ENCODE measurements around the gene HOXD10. TPM values are rescaled to one million over a fixed set of nuclear protein-coding genes. Genes with fewer than 3 reads are reported as not detected.

Gene HOXD10
- polyA plus RNA-seq, 1 donor: 0.18 TPM

- Histone ChIP-seq H3K27ac (ENCODE audit: low read length) (no peak overlapping the region), H3K36me3 (ENCODE audit: control insufficient read depth, insufficient read depth, low read length) (no peaks in the 10 kb centered on the region), H3K9me3 (ENCODE audit: control insufficient read depth, low read depth, low read length) (peaks cover 35% of the 10 kb centered on the region), H3K4me1 (ENCODE audit: control insufficient read depth, insufficient read depth, low read length) (no peaks in the 10 kb centered on the region), H3K27me3 (ENCODE audit: control insufficient read depth, insufficient read depth, low read length) (peaks cover 96% of the 10 kb centered on the region), H3K4me3 (ENCODE audit: low read length) (no peak overlapping the region)
- no peak for DNase-seq
- no CpG with 5 or more reads among the region's 7 CpGs for WGBS (ENCODE audit: insufficient coverage, low lambda C conversion rate)
These were observed 13.4 kb upstream of the HOXD10 start for GRCh38 chr2:176103194-176103593.

DNA sequence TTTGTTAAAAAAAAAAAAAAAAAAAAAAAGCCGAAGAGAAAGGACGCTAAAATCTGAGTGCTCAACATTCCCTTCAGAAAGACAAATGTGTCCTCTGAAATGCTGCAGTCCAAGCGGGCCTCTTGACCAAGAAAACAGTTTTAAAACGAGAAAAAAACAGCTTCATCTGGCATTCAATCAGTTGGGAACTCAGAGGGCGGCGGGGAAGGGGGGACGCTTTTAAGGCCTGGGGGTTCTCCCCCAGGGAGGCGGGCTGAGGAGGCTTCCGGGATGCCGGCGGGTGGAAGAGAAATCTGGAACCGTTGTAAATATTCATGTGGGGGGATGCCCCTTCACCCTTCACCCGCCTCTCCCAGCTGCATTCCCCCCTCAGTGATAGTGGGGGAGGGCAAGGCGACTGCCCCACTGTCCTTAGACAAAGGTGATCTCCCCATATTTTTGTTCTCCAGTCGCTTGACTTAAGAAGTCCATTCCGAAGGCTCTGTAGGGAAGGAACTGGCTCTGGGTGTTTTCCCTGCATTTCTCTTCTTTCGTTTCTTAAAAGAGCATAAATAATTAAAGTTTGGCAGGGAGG lies 12.7 kb upstream of the HOXD10 start:
- 0% methylated on average over 2 of the region's 17 CpGs for WGBS (ENCODE audit: insufficient coverage, low lambda C conversion rate)
- DNase-seq: no peak
- Histone ChIP-seq H3K27ac (ENCODE audit: low read length) (no peak overlapping the region), H3K27me3 (ENCODE audit: control insufficient read depth, insufficient read depth, low read length) (peaks cover 96% of the 10 kb centered on the region), H3K4me3 (ENCODE audit: low read length) (no peak overlapping the region), H3K36me3 (ENCODE audit: control insufficient read depth, insufficient read depth, low read length) (no peaks in the 10 kb centered on the region), H3K9me3 (ENCODE audit: control insufficient read depth, low read depth, low read length) (peaks cover 29% of the 10 kb centered on the region), H3K4me1 (ENCODE audit: control insufficient read depth, insufficient read depth, low read length) (no peaks in the 10 kb centered on the region)

- Histone ChIP-seq H3K27ac (ENCODE audit: low read length) (no peak overlapping the region), H3K27me3 (ENCODE audit: control insufficient read depth, insufficient read depth, low read length) (peaks cover 96% of the 10 kb centered on the region), H3K4me1 (ENCODE audit: control insufficient read depth, insufficient read depth, low read length) (no peaks in the 10 kb centered on the region), H3K4me3 (ENCODE audit: low read length) (no peak overlapping the region), H3K9me3 (ENCODE audit: control insufficient read depth, low read depth, low read length) (peaks cover 29% of the 10 kb centered on the region), H3K36me3 (ENCODE audit: control insufficient read depth, insufficient read depth, low read length) (no peaks in the 10 kb centered on the region)
- WGBS (ENCODE audit: insufficient coverage, low lambda C conversion rate): no CpG with 5 or more reads among the region's 56 CpGs
- no peak for DNase-seq
These were observed 12.1 kb upstream of the HOXD10 start for GRCh38 chr2:176104316-176105077.

GRCh38 chr2:176105078-176105729 lies 11.4 kb upstream of the HOXD10 start:
- DNase-seq: no peak
- Histone ChIP-seq H3K36me3 (ENCODE audit: control insufficient read depth, insufficient read depth, low read length) (no peaks in the 10 kb centered on the region), H3K27ac (ENCODE audit: low read length) (no peak overlapping the region), H3K4me1 (ENCODE audit: control insufficient read depth, insufficient read depth, low read length) (no peaks in the 10 kb centered on the region), H3K27me3 (ENCODE audit: control insufficient read depth, insufficient read depth, low read length) (peaks cover 96% of the 10 kb centered on the region), H3K4me3 (ENCODE audit: low read length) (no peak overlapping the region), H3K9me3 (ENCODE audit: control insufficient read depth, low read depth, low read length) (peaks cover 25% of the 10 kb centered on the region)
- WGBS (ENCODE audit: insufficient coverage, low lambda C conversion rate): 4% methylated on average over 4 of the region's 25 CpGs

DNA sequence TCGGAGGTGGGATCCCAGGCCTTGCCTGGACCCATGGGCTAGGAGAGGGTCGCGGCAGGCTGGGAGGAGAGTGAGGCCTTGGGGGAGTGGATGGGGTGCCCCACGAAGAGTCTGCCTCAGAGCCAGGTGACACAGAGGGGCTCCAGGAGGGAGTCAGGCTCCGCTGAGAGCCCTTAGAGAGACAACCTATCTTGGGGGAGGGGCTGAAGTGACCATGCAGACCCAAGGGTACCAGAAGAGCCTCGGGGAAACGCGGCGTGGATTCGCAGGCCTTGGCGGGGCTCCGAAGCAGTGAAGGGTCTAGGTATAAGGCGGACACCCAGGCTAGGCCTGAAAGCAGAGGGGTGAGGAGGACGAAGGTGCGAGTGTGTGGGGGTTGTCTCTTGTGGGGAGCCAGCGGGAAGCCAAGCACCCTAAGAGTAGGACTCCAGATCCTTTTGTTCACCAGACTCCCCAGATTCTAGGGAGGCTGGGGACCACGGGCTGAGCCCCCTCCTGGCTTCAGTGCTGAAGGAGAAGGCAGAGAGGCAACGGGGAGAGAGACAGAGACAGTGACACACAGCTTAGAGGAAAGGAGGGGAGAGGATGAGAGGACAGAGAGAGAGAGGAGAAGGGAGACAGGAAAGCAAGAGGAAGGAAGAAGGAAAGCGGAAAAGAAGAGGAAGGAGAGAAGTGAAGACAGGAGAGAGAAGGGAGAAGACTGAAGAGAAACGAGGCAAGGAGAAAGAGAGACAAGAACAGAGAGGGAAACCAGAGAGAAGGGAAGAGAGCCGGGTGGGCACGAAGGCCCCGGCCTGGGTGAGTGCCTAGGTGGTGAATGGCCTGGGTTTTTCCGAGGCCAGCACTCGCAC lies 10.6 kb upstream of the HOXD10 start:
- H3K4me3 ChIP-seq (ENCODE audit: low read length): no peak overlapping the region
- no peak overlapping the region for H3K27ac ChIP-seq (ENCODE audit: low read length)
- peaks cover 96% of the 10 kb centered on the region for H3K27me3 ChIP-seq (ENCODE audit: control insufficient read depth, insufficient read depth, low read length)
- H3K9me3 ChIP-seq (ENCODE audit: control insufficient read depth, low read depth, low read length): peaks cover 20% of the 10 kb centered on the region
- H3K36me3 ChIP-seq (ENCODE audit: control insufficient read depth, insufficient read depth, low read length): no peaks in the 10 kb centered on the region
- no peaks in the 10 kb centered on the region for H3K4me1 ChIP-seq (ENCODE audit: control insufficient read depth, insufficient read depth, low read length)
- no peak for DNase-seq
- 2% methylated on average over 4 of the region's 25 CpGs for WGBS (ENCODE audit: insufficient coverage, low lambda C conversion rate)

- peaks cover 96% of the 10 kb centered on the region for H3K27me3 ChIP-seq (ENCODE audit: control insufficient read depth, insufficient read depth, low read length)
- no peak within 1 kb of the TSS for H3K27ac ChIP-seq (ENCODE audit: low read length)
- H3K9me3 ChIP-seq (ENCODE audit: control insufficient read depth, low read depth, low read length): peaks cover 22% of the 10 kb centered on the region
- H3K36me3 ChIP-seq (ENCODE audit: control insufficient read depth, insufficient read depth, low read length): no peaks in the 10 kb centered on the region
- peak in 1 of 2 donors; percentile 43 for DNase-seq
- no CpG with 5 or more reads among the region's 85 CpGs for WGBS (ENCODE audit: insufficient coverage, low lambda C conversion rate)
- H3K4me1 ChIP-seq (ENCODE audit: control insufficient read depth, insufficient read depth, low read length): no peaks in the 10 kb centered on the region
- H3K4me3 ChIP-seq (ENCODE audit: low read length): no peak within 1 kb of the TSS
These were observed 9.7 kb upstream of the HOXD10 start, which contains the start of gene HOXD11 for GRCh38 chr2:176106581-176107539. Gene HOXD11, plus strand, starts transcription at chr2:176107280. Its CDS starts 76 bp downstream, at chr2:176107356.

GRCh38 chr2:176107731-176108181 lies 8.8 kb upstream of the HOXD10 start:
- no CpG with 5 or more reads among the region's 59 CpGs for WGBS (ENCODE audit: insufficient coverage, low lambda C conversion rate)
- H3K4me1 ChIP-seq (ENCODE audit: control insufficient read depth, insufficient read depth, low read length): no peaks in the 10 kb centered on the region
- DNase-seq: no peak
- H3K27me3 ChIP-seq (ENCODE audit: control insufficient read depth, insufficient read depth, low read length): peaks cover 96% of the 10 kb centered on the region
- H3K27ac ChIP-seq (ENCODE audit: low read length): no peak overlapping the region
- H3K9me3 ChIP-seq (ENCODE audit: control insufficient read depth, low read depth, low read length): peaks cover 30% of the 10 kb centered on the region
- H3K4me3 ChIP-seq (ENCODE audit: low read length): no peak overlapping the region
- H3K36me3 ChIP-seq (ENCODE audit: control insufficient read depth, insufficient read depth, low read length): no peaks in the 10 kb centered on the region

GRCh38 chr2:176109192-176109901 lies 7.2 kb upstream of the HOXD10 start:
- no peak overlapping the region for H3K4me3 ChIP-seq (ENCODE audit: low read length)
- WGBS (ENCODE audit: insufficient coverage, low lambda C conversion rate): 0% methylated on average over 1 of the region's 26 CpGs

GRCh38 chr2:176109946-176110345 lies 6.6 kb upstream of the HOXD10 start:
- no peaks in the 10 kb centered on the region for H3K4me1 ChIP-seq (ENCODE audit: control insufficient read depth, insufficient read depth, low read length)
- no peaks in the 10 kb centered on the region for H3K36me3 ChIP-seq (ENCODE audit: control insufficient read depth, insufficient read depth, low read length)
- peaks cover 96% of the 10 kb centered on the region for H3K27me3 ChIP-seq (ENCODE audit: control insufficient read depth, insufficient read depth, low read length)
- H3K27ac ChIP-seq (ENCODE audit: low read length): no peak overlapping the region
- no CpG with 5 or more reads among the region's 4 CpGs for WGBS (ENCODE audit: insufficient coverage, low lambda C conversion rate)
- H3K9me3 ChIP-seq (ENCODE audit: control insufficient read depth, low read depth, low read length): peaks cover 25% of the 10 kb centered on the region
- H3K4me3 ChIP-seq (ENCODE audit: low read length): no peak overlapping the region
- no peak for DNase-seq

More at GRCh38 chr2:176109192-176109901, 7.2 kb upstream of the HOXD10 start:
- Histone ChIP-seq H3K9me3 (ENCODE audit: control insufficient read depth, low read depth, low read length) (peaks cover 29% of the 10 kb centered on the region), H3K27me3 (ENCODE audit: control insufficient read depth, insufficient read depth, low read length) (peaks cover 96% of the 10 kb centered on the region), H3K27ac (ENCODE audit: low read length) (no peak overlapping the region), H3K36me3 (ENCODE audit: control insufficient read depth, insufficient read depth, low read length) (no peaks in the 10 kb centered on the region), H3K4me1 (ENCODE audit: control insufficient read depth, insufficient read depth, low read length) (no peaks in the 10 kb centered on the region)
- DNase-seq: no peak

Data from large intestine (tissue), 3 donors.